DMS 273 (cell line): ENCODE data around the gene FOXRED2.
"Not testable (repeated sequence)": the region's sequence is repeated elsewhere in the genome, so short reads cannot be mapped to it uniquely, and the experiment has no call there.

ENCODE experiments used
- DNase-seq: peaks from one replicate; lab custom pipeline; 2025; ENCODE audit not compliant: unreplicated experiment; lab: John Stamatoyannopoulos, UW

FOXRED2 gene

DNA sequence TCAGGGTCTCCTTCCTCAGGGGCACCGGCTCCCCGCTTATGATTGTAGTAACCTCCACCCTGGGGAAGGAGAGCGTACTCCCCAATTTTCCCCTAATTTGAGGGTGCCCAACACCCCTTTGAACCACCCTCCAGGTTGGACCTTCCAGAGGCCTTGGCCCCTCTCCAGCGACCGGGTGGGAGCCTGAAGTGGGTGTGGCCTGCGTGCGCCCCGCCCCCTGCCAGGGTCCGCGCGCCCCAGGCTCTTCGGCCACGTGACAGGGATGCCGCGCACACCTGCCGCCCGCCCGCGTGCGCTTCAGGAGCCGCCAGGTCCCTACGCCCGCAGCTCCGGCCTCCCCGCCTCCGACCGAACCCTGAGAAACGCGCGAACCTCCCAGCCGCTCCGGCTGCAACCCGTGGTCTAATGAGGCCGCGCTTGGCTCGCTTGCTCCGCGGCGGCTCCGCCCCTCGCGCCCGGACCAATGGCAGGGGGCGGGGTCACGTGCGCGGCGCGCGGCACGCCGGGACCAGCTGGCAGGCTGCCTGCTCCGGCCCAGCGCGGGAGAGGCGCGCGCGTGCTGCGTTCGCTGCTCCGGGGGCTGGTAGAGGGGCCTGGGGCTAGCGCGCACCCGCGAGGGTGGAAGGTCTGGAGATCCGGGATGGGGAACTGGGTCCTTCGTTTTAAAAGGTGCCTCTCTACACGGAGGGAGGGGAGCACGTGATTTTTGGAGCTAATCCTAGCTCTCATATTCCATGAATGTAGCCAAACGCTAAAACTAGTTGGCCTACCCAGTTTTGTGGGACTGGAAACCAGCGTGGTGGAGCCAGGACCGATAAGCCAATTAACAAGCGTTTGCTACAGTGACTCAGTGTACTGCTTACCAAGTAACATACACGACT lies at the start of gene FOXRED2:
Gene FOXRED2, minus strand, starts transcription at position 404 of the 881 bp plus-strand sequence. CDS start 618 bp downstream, outside the sequence.
- DNase-seq, result peak; percentile 94

DNA sequence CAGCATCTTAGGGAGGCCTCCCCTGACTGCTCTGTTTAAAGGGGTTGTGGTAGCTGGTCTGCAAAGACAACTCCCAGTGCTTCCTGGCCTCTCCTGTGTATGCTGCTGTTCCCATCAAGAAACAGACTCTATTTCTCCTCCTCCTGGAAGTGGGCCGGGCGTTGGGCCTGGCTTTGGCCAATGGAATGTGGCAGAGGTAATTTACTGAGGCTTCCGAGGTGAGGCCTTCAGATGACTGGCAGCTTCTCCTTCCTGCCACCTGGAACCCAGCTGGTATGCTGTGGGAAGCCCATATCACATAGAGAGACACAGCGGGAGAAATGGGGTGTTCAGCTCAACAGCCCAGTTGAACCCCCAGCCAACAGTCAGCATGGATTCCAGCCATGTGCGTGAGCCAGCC lies 47.3 kb upstream of the FOXRED2 start:
- DNase-seq, result peak; percentile 18

DNA sequence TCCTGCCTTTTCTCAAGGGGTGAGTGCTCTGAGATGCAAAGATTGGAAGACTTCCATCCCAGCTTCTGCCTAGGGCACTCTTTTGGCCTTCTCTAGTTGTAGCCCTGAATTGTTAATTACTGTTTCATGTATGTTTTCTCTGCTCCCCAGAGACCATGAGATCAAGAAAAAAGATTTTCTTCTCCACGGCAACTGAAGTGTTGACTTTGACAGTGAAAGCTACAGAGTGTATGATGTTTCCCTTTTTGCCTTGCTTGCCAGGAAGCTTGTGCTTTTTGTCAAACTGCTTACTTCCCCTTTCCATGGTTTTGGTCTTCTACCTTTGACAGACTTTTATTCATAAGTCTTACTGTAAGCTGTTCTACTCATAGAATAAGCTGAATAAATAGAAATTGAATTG lies 45.4 kb upstream of the FOXRED2 start:
- no peak for DNase-seq

DNA sequence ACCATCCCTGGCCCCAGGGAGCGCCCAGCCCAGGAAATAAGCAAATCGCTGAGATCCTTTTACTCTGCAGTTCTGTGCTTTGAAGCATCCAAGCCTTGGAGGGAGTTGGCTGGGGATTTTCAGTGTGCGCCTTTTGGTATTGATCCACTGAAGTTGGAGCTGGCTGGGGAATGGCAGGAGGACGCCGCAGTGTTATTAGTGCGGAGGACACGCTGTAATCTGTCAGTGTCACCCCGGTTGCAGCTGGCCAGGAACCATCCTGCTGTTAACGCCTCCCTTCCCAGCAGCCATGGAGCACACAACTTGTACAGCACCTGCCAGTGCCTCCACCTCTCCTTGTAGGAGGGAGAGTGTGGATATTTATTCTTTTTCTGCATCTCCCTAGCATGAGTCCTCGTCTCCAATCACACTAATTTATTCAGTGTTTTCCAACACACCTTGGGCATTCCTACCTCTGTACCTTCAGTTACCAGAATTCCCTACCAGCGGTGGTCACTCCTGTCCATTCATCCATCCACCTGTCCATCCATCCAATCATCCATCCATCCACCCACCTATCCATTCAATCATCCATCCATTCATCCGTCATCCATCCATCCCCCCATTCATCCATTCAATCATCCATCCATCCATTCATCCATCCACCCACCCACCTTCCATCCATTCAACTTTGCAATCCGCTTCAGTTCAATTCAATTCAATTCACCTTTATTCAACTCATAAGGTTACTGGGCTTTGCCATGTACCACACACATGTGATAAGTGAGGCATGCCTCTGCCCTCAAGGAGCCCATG lies 44.1 kb upstream of the FOXRED2 start:
- no peak for DNase-seq

DNA sequence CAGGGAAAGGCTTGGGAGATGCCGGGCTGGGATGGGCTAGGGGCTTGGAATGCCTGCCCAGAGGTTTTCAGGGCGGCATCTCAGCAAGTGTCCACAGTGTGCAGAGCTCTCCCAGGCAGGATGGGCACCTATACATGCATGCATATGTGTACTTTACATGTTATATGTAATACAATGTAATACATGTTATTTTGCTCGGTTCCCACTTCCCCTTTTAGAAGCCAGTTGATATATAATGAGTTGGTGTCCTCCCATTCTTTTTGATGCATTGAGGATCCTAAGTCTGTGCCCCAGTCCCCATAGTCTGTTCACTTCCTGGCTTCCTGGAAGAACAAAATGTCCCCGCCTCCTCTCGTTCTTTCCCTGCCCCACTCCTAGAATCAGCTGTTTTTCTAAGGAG lies 42.2 kb upstream of the FOXRED2 start:
- no peak for DNase-seq

DNA sequence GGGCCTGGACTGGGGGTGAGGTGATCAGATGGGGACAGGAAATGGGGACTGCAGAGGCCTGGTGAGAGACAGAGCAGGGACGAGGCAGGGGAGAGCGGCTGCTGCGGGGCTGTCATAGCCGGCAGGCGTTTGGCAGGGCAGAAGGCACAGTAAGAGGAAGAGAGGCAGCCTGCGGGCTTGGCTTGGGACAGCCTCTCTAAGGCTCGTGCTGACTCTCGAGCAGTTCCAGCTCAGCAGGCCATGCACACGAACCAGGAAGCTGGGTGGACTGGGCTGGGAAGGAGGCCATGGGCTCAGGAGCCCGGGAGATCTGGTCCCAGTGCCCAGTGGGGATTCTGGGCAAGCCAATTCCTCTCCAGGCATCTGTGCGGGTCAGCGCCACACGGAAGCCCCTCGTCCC lies 41.8 kb upstream of the FOXRED2 start:
- no peak for DNase-seq

DNA sequence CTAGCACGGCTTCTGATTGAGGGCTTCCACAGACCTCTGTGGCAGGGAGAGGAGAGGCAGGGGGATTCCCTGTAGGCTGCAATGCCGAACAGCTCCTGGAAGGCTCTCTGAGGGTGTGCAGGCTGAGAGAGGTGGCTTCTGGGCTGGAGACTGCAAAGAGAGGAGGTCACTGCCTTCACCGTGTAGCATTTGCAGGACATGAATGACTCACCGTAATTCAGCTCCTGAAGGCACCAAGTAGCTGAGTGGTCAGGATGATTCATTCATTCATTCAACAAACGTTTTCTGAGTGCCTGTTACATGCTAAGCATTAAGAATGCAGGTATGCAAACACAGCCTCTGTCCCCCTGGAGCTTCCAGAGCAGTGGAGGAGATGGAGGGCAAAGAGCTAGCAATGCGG lies 40.1 kb upstream of the FOXRED2 start:
- DNase-seq, result no peak

DNA sequence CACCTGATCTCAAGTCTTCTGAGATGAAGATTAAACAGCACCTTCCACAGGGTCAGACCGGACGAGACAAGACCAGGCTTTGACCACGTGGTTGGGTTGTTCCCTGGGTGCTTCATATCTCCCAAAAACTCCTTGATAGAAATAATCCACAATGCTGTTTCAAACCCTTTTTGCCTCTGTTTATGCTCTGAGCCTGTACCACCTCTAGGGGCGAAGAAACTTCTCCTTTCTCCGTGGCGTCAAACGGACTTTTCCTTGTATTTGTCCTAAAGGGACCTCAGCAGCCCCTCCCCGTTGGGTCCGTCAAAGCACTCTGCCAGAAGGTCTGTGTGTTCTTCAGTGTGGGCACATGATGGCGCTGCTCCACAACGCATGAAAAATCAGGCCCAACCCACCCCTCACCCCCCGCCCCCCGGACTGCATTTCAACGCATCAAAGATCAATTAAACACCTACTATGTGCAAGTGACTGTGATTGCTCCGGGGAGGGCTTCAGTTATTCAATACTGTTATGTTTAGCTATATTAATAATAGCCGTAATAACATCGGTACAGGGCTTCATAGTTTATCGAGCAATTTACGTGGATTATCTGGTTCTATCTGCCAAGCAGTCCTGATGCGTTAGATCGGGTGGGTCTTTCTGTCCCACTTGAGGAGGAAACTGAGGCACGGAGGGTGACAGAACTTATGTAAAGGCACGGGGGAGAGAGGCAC lies 39.4 kb upstream of the FOXRED2 start:
- DNase-seq, result peak; percentile 81

DNA sequence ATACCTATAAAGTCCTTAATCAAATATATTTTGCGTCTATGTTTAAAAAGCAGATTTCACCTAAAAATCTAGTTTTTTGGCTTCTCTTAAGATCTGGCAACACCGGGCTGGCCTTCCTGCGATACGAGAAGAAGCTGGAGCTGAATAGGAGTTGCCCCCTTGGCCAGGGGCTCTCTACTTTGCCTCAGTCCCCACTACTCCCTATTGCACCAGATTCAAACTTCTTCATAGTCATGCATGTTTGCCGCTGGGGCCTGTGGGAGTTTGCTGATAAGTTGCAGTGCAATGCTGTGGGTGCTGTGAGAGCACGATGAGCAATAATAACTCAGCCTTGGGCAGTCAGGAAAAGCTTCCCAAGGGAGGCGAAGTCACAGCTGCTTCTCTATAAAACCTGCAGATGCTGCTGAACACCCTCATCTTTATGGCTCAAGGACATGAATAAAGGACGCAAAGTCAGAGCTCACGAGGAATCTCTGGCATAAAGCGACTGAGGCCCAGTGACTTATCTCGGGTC lies 37.3 kb upstream of the FOXRED2 start:
- DNase-seq, result no peak

DNA sequence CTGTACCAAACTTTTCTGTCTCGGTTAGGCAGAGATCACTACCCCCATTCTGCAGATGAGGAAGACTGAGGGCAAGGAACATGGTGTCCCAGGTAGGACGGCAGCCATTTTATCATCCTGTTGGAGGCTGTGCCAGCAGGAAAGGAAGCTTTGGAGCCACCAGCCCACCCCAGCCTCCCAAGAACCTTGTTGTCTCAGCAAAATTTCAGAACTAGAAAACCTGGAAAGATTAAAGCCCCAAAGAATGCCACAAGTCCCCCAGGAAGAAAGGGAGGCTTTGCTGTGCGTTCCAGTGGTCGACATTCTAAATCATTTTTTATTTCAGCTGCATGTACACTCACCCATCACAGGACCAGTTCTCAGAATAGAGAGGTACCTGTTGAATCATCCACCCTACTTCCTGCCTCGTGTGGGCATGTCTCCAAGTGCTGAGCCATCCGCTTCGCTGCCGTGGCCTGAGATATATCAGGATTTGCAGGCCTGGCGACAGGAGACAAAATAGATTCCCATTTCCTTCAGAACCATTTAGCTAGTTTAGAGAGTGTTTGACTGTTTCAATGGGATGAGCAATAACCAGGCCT lies 35.1 kb upstream of the FOXRED2 start:
- no peak for DNase-seq

DNA sequence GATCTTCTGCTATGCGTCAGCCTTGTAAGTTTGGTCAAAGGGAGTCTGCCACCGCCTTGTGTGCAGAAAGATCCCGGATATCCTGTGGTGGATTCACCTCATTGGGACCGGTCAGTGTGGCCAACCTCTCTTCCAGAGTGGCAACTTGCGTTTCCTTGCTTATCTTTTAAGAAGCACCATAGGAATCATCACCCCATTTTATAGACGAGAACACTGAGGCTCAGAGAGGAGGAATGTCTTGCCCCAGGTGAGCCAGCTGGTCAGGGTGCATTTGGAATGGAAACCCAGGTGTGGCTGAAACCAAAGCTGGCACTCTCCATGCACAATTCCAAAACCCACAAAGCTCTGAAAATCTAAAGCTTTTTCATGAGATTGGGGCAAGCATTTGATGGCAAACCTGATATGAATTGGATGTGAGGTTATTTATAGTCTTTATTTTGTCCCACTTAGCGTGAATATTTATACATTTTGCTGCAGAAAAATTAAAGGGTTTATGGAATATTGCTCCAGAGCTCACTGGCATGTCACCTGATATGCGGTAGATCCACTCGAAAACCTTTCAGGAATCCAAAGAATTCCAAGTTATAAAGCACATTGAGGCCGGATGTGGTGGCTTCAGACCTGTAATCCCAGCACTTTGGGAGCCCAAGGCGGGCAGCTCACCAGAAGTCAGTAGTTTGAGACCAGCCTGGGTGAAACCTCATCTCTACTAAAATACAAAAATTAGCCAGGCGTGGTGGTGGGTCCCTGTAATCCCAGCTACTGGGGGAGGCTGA lies 34.2 kb upstream of the FOXRED2 start:
- no peak for DNase-seq

DNA sequence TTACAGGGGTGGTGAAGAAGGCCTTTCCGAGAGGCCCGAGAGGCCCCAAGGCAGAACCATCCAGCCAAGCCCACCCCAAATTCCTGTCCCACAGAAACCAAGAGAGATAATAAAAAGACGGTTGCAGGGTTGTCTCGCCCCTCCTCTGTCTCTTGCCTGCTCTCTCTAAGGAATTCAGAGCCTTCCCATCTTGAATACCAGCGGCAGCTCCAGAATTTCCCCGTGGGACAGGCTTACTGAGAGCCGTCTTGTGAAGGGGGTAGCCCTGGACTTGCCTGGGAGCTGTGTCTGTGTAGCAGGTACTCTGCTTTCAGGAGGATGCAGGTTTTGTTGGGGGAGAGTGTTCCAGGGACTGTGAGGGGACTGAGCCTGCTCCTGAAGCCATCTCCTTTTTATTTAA lies 31.7 kb upstream of the FOXRED2 start:
- DNase-seq, result no peak

DNA sequence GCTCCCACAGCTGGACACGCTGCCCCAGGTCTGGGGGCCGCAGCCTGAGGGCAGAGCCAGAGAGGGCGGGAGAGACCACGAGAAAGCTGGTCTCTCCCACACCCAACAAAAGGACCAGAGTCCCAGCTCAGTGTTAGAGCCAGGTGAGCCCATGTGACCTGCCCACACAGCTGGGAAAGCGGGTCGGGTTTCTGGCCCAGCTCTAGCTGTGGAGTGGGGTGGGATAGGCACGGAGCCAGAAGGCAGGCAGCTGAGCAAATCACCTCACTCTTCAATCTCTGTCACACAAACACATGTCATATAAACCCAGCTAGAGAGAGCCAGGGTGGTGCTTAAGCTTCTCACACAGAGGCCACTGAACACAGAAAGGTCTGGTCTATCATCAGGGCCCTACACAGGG lies 29.9 kb upstream of the FOXRED2 start:
- DNase-seq, result peak; percentile 26

DNA sequence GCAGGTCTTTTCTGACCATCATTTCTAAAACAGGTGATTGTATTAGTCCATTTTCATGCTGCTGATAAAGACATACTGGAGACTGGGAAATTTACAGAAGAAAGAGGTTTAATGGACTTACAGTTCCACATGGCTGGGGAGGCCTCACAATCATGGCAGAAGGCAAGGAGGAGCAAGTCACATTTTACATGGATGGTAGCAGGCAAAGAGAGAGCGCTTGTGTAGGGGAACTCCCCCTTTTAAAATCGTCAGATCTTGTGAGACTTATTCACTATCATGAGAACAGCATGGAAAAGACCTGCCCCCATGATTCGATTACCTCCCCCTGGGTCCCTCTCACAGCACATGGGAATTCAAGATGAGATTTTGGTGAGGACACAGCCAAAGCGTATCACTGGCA lies 26.5 kb upstream of the FOXRED2 start:
- DNase-seq, result not testable (repeated sequence)

DNA sequence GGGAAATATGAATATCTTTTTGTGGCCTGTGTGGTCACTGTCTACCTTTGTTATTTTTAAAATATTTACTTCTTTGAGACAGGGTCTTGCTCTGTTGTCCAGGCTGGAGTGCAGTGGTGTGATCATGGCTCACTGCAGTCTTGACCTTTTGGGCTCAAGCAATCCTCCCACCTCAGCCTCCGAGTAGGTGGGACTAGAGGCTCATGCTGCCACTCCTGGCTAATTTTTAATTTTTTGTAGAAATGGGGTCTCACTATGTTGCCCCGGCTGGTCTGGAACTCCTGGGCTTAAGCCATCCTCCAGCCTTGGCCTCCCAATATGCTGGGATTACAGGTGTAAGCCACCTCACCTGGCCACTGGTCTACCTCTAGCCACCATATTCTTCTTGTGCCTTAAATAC lies 25.6 kb upstream of the FOXRED2 start:
- DNase-seq, result no peak

DNA sequence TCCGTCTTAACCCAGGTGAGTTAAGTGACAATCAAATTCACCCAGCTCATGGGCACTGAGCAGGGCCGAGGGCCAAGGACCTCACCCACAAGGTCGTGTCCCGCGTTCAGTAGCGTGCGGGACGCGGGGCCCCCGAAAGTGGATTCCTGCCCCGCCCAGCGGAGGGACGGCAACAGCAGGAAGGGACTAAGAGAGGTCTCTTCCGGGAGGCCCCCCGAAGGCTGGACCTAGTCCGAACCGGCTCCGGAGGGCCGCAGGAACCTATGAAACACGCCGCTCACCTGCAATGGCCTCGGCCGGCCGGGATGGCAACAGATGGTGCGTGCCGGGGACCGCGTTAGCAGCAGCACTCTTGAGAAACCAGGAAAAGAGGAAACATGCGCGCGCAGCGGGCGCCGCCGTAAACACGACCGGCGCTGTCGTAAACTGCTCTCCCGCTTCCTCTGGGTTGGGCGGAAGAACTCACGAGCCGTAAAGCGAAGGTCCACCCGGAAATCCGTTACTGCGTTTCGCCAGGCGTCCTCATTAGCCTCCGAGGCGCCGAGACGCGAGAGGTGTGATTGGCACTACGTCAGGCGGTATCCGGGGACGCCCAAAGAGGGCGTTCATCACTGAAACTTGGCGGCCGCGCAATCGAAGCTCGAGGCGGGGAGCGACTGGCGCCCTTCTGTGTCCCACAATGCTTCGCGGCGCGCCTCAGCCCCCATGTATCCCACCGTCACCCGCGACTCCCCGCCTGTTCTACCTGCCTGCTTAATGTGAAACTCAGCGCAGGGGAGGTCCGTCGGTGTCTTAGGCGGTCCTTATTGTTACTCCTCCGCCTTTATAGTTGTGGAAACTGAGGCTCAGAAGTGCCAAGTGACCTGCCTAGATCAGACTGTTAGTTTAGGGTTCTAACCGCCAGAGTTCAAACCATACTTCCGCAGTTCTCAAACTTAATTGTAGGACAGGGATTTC lies 22.2 kb upstream of the FOXRED2 start, which contains the start of gene EIF3D:
Gene EIF3D, minus strand, starts transcription at position 372 of the 957 bp plus-strand sequence. CDS start 3,045 bp downstream, outside the sequence.
- DNase-seq, result peak; percentile 99

DNA sequence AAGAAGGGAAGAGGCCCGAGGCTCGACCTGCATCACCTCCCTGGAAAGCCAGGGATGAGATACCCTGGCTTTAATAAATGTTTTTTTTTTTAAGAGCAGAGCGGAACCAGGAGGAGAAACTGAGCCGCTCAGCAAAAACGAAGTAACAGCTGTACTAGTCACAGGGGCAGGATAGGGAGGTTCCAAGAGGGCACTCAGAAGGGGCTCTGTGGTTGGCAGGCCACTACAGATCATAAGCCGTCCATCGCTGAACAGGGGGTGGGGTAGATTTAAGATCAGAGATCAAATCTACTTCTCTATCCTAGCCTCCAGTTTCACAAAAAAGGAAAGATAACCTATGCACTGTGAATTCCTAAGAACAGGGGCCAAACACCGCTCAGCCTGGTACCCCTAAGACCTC lies 21.5 kb upstream of the FOXRED2 start:
- DNase-seq, result peak; percentile 44

DNA sequence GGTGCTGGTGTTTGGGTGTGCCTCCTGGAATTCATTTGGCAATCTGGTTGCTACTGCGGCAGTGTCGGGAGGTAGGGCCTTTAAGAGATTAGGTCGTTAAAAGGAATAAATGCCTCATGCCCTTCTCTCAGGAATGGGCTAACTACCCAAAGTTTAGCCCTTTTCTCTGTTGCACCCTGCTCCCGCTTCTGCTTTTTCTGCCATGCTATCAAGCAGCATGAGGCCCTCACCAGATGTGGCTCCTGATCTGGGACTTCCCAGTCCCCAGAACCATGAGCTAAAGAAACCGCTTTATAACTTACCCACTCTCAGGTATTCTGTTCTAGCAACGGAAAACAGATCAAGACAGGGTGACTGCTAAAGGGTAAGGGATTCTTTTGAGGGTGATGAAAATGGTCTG lies 15.8 kb upstream of the FOXRED2 start:
- DNase-seq, result no peak

DNA sequence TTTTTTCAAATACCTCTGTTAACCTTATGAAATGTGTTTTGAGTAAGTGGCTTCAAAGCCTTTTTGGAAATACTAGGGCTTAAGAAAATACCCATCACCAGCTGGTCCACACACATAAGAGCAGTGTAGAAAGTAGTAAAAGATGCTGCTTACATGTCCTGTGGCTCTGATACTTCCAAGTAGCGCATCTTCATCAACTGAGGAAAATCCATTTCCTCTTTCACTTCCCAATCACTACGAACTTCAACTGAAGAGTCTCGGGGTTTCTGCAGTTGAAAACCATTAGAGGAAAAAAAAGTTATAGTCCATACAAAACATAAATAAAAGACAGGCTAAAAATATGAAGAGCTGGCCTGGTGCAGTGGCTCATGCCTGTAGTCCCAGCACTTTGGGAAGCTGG lies 13.6 kb upstream of the FOXRED2 start:
- no peak for DNase-seq
